A549 (cell line): Measurements from ENCODE around the gene OBP2A.
A peak's percentile ranks its signal among the peaks of the same experiment; 100 is the strongest.

Source experiments
- CBX2 ChIP-seq: fragments of 200-600 bp; sonication (generic); IDR thresholded peaks from 2 replicates; pipeline ENCODE4 v1.6.1; 2016; ENCODE audit warnings: low read depth, mild to moderate bottlenecking, borderline replicate concordance
- FOXS1 ChIP-seq: fragments of 250-450 bp; sonication (Bioruptor Pico); IDR thresholded peaks from 2 replicates; pipeline ENCODE4 v1.5.0; 2020; ENCODE audit warnings: mild to moderate bottlenecking, moderate library complexity
- JUN ChIP-seq, 2 experiments: fragments of >200 bp; sonication (Bioruptor Twin); formaldehyde crosslinking; IDR thresholded peaks; 2 replicates in 1 of 2; 3 replicates in 1 of 2; pipeline ENCODE4 v1.6.1; 2016 to 2017
- MAFK ChIP-seq: fragments of 450-650 bp; IDR thresholded peaks from 2 replicates; pipeline ENCODE4 v1.6.1; 2014; ENCODE audit not compliant: partially characterized antibody
- POLR2A ChIP-seq: IDR thresholded peaks from 2 replicates; pipeline ENCODE4 v1.6.1; 2012; ENCODE audit warnings: mild to moderate bottlenecking, low read length
- SREBF2 ChIP-seq: fragments of 450-650 bp; IDR thresholded peaks from 2 replicates; pipeline ENCODE4 v1.6.1; 2014; ENCODE audit warnings: mild to moderate bottlenecking, moderate library complexity
- TF ChIP-seq, protein P1 (sequence below): fragments of >200 bp; sonication (Bioruptor Twin); formaldehyde crosslinking; IDR thresholded peaks from 3 replicates; pipeline ENCODE4 v1.5.1; 2016

DNA sequence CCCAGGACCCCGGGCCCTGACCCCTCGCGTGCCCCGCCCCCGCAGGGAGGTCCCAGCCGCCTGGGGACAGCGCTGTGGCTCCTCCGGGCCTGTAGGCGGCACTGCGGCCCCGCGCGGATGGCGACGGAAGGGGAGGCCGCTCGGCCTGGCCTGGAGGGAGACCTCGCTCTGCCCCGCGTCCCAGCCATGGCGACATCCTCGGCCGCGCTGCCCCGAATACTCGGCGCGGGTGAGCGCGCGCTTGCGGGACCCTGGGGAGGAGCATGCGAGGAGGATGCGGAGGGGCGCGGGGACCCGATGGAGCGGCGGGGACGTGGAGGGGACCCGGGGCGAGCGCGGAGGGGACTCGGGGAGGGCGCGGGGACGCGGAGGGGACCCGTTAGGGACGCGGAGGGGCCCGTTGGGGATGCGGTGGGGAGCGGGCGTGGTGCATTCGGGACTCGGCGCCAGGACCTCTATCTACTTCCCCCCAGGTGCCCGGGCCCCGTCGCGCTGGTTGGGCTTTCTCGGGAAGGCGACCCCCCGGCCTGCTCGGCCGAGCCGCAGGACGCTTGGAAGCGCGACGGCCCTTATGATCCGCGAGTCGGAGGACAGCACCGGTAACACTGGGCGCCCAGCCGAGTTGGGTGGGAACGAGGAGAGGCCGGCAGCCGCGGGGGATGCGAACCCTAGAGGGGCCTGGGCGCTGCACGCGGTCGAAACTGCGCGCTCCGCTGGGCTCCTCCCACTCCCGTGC, 45.2 kb upstream of the OBP2A start, which contains the start of gene MRPS2:
- TF ChIP-seq, protein P1, sequence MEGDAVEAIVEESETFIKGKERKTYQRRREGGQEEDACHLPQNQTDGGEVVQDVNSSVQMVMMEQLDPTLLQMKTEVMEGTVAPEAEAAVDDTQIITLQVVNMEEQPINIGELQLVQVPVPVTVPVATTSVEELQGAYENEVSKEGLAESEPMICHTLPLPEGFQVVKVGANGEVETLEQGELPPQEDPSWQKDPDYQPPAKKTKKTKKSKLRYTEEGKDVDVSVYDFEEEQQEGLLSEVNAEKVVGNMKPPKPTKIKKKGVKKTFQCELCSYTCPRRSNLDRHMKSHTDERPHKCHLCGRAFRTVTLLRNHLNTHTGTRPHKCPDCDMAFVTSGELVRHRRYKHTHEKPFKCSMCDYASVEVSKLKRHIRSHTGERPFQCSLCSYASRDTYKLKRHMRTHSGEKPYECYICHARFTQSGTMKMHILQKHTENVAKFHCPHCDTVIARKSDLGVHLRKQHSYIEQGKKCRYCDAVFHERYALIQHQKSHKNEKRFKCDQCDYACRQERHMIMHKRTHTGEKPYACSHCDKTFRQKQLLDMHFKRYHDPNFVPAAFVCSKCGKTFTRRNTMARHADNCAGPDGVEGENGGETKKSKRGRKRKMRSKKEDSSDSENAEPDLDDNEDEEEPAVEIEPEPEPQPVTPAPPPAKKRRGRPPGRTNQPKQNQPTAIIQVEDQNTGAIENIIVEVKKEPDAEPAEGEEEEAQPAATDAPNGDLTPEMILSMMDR: peak; percentile 80
- TF ChIP-seq FOXS1 (CRISPR knock-in tag) (no peak), CBX2 (no peak), SREBF2 (no peak), MAFK (no peak), JUN (IDR thresholded peaks at IDR 0.05) (peak; percentile 57 to 83; a peak in 4 of 5 replicates), POLR2A (peak; percentile 83)
